EH (cell line): ENCODE measurements around the gene C11orf65.
A peak's percentile ranks its signal among the peaks of the same experiment; 100 is the strongest.
"Not testable (repeated sequence)": the region's sequence is repeated elsewhere in the genome, so short reads cannot be mapped to it uniquely, and the experiment has no call there.

Experiments used
- DNase-seq: peaks from one replicate; pipeline ENCODE4 v3.0.0-alpha.2; 2015; ENCODE audit warnings: low read depth

Gene C11orf65

GRCh38 chr11:108472681-108473080 lies 5.4 kb upstream of the C11orf65 start:
- DNase-seq, result no peak

DNA sequence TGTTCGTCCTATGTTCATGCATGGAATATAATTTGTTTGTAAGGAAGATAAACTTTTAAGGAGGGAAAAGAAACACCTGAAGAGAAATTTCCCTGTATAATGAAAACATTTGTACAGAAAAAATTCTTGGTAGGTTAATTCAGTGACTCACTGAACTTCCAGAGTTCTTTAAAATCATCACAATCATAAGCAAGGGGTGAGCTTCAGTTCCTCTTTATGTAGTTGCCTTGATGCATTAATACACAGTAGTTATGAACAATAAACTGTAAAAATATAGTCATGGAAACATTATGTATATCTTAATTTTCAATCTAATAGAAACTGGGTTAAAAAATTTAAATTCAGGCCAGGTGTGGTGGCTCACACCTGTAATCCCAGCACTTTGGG lies 1.1 kb upstream of the C11orf65 start:
- DNase-seq, result no peak

- no peak for DNase-seq
Measured at GRCh38 chr11:108466405-108466804, 924 bp downstream of the C11orf65 start.

- DNase-seq, result no peak
Measured at GRCh38 chr11:108453207-108453835, 14.0 kb downstream of the C11orf65 start.

DNA sequence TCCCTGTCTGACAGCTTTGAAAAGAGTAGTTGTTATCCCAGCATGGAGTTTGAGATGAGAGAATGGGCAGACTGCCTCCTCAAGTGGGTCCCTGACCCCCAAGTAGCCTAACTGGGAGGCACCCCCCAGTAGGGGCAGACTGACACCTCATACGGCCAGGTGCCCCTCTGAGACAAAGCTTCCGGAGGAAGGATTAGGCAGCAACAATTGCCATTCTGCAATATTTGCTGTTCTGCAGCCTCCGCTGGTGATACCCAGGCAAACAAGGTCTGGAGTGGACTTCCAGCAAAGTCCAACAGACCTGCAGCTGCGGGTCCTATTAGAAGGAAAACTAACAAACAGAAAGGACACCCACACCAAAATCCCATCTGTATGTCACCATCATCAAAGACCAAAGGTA lies 25.9 kb downstream of the C11orf65 start:
- not testable (repeated sequence) for DNase-seq

GRCh38 chr11:108436594-108436993 lies 30.7 kb downstream of the C11orf65 start:
- DNase-seq, result no peak

DNA sequence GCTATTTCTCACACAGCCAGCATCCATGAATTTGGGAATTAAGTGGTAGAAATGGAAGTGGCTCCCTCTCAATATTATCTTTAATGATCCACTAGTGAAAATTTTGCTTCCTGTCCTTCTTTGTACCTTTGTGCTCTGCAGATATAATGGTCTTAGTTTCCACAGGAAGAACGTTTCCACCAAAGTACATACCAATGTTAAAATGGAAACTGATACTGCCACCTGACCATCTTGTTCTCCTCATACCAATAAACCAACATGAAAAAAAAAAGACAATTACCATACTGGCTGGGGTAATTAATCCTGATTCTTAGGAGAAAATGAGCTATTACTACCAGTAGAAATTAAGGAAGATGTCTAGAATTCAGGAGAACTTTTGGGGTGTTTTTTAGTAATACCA lies 32.3 kb downstream of the C11orf65 start:
- DNase-seq, result no peak

- DNase-seq, result peak; percentile 63
Measured at GRCh38 chr11:108432783-108433182, 34.5 kb downstream of the C11orf65 start.

DNA sequence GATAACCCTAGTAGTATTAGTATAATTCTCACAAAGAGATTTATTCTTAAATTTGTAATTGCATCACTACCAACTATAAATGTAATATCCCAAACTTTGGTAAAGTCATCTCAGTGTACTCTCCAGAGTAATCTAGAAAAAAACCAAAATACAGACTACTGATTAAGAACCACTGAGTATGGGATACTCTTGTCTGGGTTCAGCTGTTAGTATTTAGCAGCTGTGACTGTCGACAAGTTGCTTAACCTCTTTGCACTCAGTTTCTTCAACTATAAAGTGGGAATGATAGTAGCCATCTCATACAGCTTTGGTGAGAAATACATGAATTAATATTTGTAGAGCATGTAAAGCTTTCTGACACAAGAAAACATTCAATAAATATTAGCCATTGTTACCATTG lies 35.3 kb downstream of the C11orf65 start:
- no peak for DNase-seq

- no peak for DNase-seq
Measured at GRCh38 chr11:108431370-108431769, 36.0 kb downstream of the C11orf65 start.

DNA sequence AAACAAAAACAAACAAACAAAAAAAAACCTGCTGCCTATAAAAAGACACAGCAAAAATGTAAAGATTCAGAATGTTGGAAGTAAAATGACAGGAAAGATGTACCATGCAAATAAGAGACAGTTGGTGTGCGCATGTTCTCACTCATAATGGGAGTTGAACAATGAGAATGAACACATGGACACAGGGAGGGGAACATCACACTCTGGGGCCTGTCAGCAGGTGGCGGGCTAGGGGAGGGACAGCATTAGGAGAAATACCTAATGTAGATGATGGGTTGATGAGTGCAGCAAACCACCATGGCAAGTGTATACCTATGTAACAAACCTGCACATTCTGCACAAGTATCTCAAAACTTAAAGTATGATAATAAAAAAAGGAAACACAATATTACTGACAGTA lies 49.8 kb downstream of the C11orf65 start:
- DNase-seq, result peak; percentile 33

GRCh38 chr11:108414958-108415357 lies 52.4 kb downstream of the C11orf65 start:
- DNase-seq, result no peak

- DNase-seq, result peak; percentile 9
Measured at GRCh38 chr11:108405706-108406105, 61.6 kb downstream of the C11orf65 start.

DNA sequence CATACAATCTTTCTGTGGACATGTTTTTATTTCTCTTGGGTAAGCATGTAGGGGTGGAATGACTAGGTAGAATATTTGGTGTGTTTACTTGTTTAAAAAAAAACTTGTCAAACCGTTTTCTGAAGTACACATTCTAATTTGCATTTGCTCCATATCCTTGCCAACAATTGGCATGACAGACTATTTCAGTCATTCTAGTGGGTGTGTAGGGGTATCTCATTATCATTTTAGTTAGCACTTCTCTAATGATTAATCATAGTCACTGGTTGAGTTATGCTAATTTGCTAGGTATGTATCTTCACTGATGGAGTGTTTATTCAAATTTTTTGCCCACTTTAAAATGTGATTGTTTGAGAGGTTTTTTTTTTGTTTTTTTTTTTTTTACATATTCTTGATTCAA lies 64.3 kb downstream of the C11orf65 start:
- DNase-seq, result no peak

DNA sequence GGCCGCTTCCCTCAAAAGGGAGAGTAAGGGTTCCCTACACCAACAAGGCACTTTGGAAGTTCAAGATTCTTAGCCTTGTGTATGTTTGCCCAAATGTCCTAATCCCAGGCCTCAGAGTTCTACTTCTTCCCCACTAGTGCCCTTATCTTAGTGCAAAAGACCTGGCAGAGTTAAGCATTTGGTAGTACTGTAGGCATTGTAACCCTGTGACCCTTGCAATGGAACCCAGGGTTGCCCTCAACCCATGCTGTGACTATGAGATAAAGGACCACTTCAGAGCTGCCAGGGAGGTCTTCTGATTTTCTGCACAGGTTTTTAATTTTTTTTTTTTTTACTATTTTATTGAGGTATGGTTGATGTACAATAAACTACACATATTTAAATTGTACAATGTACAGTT lies 65.1 kb downstream of the C11orf65 start:
- DNase-seq, result no peak

- DNase-seq, result no peak
Measured at GRCh38 chr11:108398439-108398838, 68.9 kb downstream of the C11orf65 start.

- not testable (repeated sequence) for DNase-seq
Measured at GRCh38 chr11:108396672-108397071, 70.7 kb downstream of the C11orf65 start.

DNA sequence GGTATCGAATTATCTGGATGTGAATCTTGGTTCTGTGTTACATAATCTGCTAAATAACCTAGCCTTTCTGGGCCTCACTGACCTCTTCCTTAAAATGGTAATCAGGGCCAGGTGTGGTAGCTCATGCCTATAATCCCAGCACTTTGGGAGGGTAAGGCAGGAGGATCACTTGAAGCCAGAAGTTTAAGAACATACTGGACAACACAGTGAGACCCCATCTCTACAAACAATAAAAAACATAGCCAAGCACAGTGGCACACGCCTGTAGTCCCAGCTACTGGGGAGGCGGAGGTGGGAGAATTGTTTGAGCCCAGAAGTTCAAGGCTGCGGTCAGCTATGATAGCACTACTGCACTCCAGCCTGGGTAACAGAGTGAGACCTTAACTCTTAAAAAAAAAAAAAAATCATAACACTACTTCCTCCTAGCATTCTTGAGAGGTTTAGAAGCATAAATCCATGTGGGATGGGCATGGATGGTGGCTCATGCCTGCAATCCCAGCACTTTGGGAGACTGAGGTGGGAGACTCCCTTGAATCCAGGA lies 72.5 kb downstream of the C11orf65 start:
- no peak for DNase-seq

DNA sequence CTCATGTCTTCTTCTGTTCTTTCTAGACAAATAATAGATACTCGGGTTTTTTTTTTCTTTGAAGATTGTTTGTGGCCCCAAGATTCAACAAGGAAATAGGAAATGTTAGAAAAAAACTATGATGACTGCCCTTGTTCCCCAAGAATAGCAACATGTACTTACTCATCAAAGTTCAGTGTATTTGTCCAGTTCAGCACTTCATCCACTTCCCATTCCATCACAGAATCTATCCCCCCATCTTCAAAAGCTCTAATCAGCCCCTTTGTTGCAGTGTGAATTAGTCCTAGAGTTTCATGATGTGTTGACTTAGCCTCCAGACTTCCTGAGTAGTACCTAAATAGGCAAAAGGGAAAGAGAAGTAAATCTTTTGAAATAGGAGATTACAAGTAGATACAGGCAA lies 74.3 kb downstream of the C11orf65 start:
- DNase-seq, result no peak

DNA sequence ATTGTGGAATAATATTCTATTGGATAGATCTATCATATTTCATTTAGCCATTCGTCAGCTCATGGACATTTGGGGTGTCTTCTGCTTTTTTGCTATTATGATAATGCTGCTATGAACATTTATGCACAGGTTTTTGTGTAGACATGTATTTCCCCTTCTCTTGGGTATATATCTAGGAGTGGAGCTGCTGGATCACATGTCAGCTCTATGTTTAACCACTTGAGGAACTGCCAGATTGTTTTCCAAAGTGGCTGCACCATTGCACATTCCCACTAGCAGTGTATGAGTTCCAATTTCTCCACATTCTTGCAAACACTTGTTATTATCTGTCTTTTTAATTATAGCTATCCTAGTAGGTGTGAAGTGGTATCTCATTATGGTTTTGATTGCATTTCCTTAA lies 75.0 kb downstream of the C11orf65 start:
- no peak for DNase-seq

GRCh38 chr11:108388576-108388975 lies 78.8 kb downstream of the C11orf65 start:
- DNase-seq, result no peak

- not testable (repeated sequence) for DNase-seq
Measured at GRCh38 chr11:108373505-108373904, 93.8 kb downstream of the C11orf65 start.

GRCh38 chr11:108370990-108371389 lies 96.3 kb downstream of the C11orf65 start:
- DNase-seq, result no peak

DNA sequence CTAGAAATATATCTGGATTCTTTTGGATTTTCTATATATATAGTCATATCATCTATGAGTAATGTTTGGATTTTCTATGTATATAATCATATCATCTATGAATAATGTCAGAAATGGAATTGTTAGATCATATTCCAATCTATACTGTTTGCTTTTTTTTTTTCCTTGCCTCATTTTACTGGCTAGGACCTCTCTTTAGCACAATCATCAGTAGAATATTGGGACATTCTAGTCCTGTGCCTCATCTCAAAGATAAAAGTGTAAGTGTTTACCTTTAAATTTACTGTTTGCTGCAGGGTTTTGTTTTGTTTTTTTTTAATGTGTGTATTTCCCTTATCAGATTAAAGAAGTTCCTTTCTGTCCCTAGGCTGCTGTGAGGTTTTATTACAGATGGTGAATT lies 97.0 kb downstream of the C11orf65 start:
- DNase-seq, result no peak
